Measurements from ENCODE around the gene ZNF124. TPM values are rescaled to one million over a fixed set of nuclear protein-coding genes. Genes with fewer than 3 reads are reported as not detected.

Gene ZNF124
- total and polyA plus RNA-seq, 4 donors, result 1.1 to 19.7 (median 6.9) TPM

GRCh38 chr1:247113094-247113497, 58.7 kb downstream of the ZNF124 start:
- Histone ChIP-seq H3K27me3 (ENCODE audit: control insufficient read depth in 4 of 4, insufficient read depth in 4 of 4, low read length in 3 of 4) (no peaks in the 10 kb centered on the region), H3K4me1 (ENCODE audit: control insufficient read depth in 4 of 4, insufficient read depth in 4 of 4, low read length in 3 of 4) (peaks cover 0 to 24% (median 17%) of the 10 kb centered on the region in 4 donors), H3K9me3 (ENCODE audit: control insufficient read depth in 4 of 4, low read length in 3 of 4) (no peaks in the 10 kb centered on the region), H3K9ac (ENCODE audit: low read depth in 1 of 2, low read length in 2 of 2) (no peak overlapping the region), H3K36me3 (ENCODE audit: control insufficient read depth in 4 of 4, insufficient read depth in 3 of 4, low read depth in 1 of 4, low read length in 3 of 4) (no peaks in the 10 kb centered on the region), H3K4me3 (ENCODE audit: low read depth in 1 of 3, low read length in 3 of 3) (no peak overlapping the region), H3K27ac (ENCODE audit: low read depth in 1 of 2, low read length in 2 of 2) (peak overlapping the region in 1 of 2 donors; percentile 22)
- TF ChIP-seq NR2F2 (IDR thresholded peaks at IDR 0.05) (no peak), SP1 (IDR thresholded peaks at IDR 0.05) (peak; percentile 30), MAX (IDR thresholded peaks at IDR 0.05) (peak; percentile 55), GABPA (IDR thresholded peaks at IDR 0.05 in 1 of 2, conservative IDR thresholded peaks at IDR 0.05 in 1 of 2) (peak in 1 of 2 donors; percentile 54)
- 48% methylated on average over 5 of the region's 5 CpGs for WGBS
- DNase-seq (ENCODE audit: low spot score), result no peak

DNA sequence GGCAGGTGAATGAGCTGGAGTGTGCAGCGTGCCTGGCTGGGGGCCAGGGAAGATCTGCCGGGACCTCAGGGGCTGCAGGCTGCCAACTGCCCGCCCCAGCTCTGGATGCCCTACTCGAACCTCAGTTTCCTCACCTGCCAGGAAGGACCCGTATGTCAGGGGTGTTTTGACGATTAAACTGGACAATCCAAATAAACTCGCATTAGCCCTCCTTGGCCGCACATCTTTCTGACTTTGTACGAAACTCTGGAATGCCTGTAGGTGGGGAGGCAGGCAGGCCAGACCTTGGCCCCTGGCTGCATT, 59.4 kb downstream of the ZNF124 start:
- TF ChIP-seq FOXA1 (IDR thresholded peaks at IDR 0.05) (no peak), NR2F2 (IDR thresholded peaks at IDR 0.05) (no peak), RAD21 (IDR thresholded peaks at IDR 0.05) (no peak), YY1 (IDR thresholded peaks at IDR 0.05) (no peak), GABPA (IDR thresholded peaks at IDR 0.05 in 1 of 2, conservative IDR thresholded peaks at IDR 0.05 in 1 of 2) (no peak), SP1 (IDR thresholded peaks at IDR 0.05) (no peak)
- H3K4me1 ChIP-seq (ENCODE audit: control insufficient read depth in 4 of 4, insufficient read depth in 4 of 4, low read length in 3 of 4), result peaks cover 0 to 24% (median 17%) of the 10 kb centered on the region in 4 donors
- no peak for DNase-seq (ENCODE audit: low spot score)
- WGBS, result 53% methylated on average over 9 of the region's 9 CpGs
- no peak overlapping the region for H3K9ac ChIP-seq (ENCODE audit: low read depth in 1 of 2, low read length in 2 of 2)
- H3K4me3 ChIP-seq (ENCODE audit: low read depth in 1 of 3, low read length in 3 of 3), result peak overlapping the region in 2 of 3 donors; percentile 72 to 92
- H3K36me3 ChIP-seq (ENCODE audit: control insufficient read depth in 4 of 4, insufficient read depth in 3 of 4, low read depth in 1 of 4, low read length in 3 of 4), result no peaks in the 10 kb centered on the region
- no peaks in the 10 kb centered on the region for H3K9me3 ChIP-seq (ENCODE audit: control insufficient read depth in 4 of 4, low read length in 3 of 4)
- no peaks in the 10 kb centered on the region for H3K27me3 ChIP-seq (ENCODE audit: control insufficient read depth in 4 of 4, insufficient read depth in 4 of 4, low read length in 3 of 4)
- H3K27ac ChIP-seq (ENCODE audit: low read depth in 1 of 2, low read length in 2 of 2), result peak overlapping the region in 1 of 2 donors; percentile 22

GRCh38 chr1:247111700-247112478, 59.9 kb downstream of the ZNF124 start:
- Histone ChIP-seq H3K9ac (ENCODE audit: low read depth in 1 of 2, low read length in 2 of 2) (peak overlapping the region in 1 of 2 donors; percentile 47), H3K36me3 (ENCODE audit: control insufficient read depth in 4 of 4, insufficient read depth in 3 of 4, low read depth in 1 of 4, low read length in 3 of 4) (no peaks in the 10 kb centered on the region), H3K9me3 (ENCODE audit: control insufficient read depth in 4 of 4, low read length in 3 of 4) (no peaks in the 10 kb centered on the region), H3K4me1 (ENCODE audit: control insufficient read depth in 4 of 4, insufficient read depth in 4 of 4, low read length in 3 of 4) (peaks cover 0 to 24% (median 17%) of the 10 kb centered on the region in 4 donors), H3K27me3 (ENCODE audit: control insufficient read depth in 4 of 4, insufficient read depth in 4 of 4, low read length in 3 of 4) (no peaks in the 10 kb centered on the region), H3K4me3 (ENCODE audit: low read depth in 1 of 3, low read length in 3 of 3) (peak overlapping the region; percentile 50 to 92 (median 72)), H3K27ac (ENCODE audit: low read depth in 1 of 2, low read length in 2 of 2) (peak overlapping the region; percentile 22 to 65)
- DNase-seq (ENCODE audit: low spot score), result peak; percentile 56
- 5% methylated on average over 78 of the region's 78 CpGs for WGBS
- TF ChIP-seq JUND (IDR thresholded peaks at IDR 0.05), result no peak
- TF ChIP-seq EGR1 (IDR thresholded peaks at IDR 0.05; ENCODE audit: low read depth in 2 of 2), result no peak
- peak; percentile 68 for TF ChIP-seq YY1 (IDR thresholded peaks at IDR 0.05)
- no peak for TF ChIP-seq SP1 (IDR thresholded peaks at IDR 0.05)
- no peak for TF ChIP-seq TAF1 (conservative IDR thresholded peaks at IDR 0.05)
- TF ChIP-seq ZBTB33 (IDR thresholded peaks at IDR 0.05), result no peak
- TF ChIP-seq HNF4A (conservative IDR thresholded peaks at IDR 0.05), result no peak
- no peak for TF ChIP-seq NR2F2 (IDR thresholded peaks at IDR 0.05)
- no peak for TF ChIP-seq CTCF (IDR thresholded peaks at IDR 0.05; ENCODE audit: low read depth, low read length, missing input control)
- TF ChIP-seq GABPA (IDR thresholded peaks at IDR 0.05 in 1 of 2, conservative IDR thresholded peaks at IDR 0.05 in 1 of 2), result peak in 1 of 2 donors; percentile 76
- TF ChIP-seq HNF4G (IDR thresholded peaks at IDR 0.05), result no peak
- TF ChIP-seq RAD21 (IDR thresholded peaks at IDR 0.05), result no peak
- TF ChIP-seq, protein P1, sequence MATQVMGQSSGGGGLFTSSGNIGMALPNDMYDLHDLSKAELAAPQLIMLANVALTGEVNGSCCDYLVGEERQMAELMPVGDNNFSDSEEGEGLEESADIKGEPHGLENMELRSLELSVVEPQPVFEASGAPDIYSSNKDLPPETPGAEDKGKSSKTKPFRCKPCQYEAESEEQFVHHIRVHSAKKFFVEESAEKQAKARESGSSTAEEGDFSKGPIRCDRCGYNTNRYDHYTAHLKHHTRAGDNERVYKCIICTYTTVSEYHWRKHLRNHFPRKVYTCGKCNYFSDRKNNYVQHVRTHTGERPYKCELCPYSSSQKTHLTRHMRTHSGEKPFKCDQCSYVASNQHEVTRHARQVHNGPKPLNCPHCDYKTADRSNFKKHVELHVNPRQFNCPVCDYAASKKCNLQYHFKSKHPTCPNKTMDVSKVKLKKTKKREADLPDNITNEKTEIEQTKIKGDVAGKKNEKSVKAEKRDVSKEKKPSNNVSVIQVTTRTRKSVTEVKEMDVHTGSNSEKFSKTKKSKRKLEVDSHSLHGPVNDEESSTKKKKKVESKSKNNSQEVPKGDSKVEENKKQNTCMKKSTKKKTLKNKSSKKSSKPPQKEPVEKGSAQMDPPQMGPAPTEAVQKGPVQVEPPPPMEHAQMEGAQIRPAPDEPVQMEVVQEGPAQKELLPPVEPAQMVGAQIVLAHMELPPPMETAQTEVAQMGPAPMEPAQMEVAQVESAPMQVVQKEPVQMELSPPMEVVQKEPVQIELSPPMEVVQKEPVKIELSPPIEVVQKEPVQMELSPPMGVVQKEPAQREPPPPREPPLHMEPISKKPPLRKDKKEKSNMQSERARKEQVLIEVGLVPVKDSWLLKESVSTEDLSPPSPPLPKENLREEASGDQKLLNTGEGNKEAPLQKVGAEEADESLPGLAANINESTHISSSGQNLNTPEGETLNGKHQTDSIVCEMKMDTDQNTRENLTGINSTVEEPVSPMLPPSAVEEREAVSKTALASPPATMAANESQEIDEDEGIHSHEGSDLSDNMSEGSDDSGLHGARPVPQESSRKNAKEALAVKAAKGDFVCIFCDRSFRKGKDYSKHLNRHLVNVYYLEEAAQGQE (IDR thresholded peaks at IDR 0.05), result no peak
- TF ChIP-seq, protein P2, sequence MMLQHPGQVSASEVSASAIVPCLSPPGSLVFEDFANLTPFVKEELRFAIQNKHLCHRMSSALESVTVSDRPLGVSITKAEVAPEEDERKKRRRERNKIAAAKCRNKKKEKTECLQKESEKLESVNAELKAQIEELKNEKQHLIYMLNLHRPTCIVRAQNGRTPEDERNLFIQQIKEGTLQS (IDR thresholded peaks at IDR 0.05), result no peak
- no peak for TF ChIP-seq RXRA (IDR thresholded peaks at IDR 0.05)
- no peak for TF ChIP-seq FOXA1 (IDR thresholded peaks at IDR 0.05)
- no peak for TF ChIP-seq FOXA2 (IDR thresholded peaks at IDR 0.05)

All from liver (tissue), 9 donors.